Endometrium (tissue), 2 donors: ENCODE results near the gene TRAF1.

Experiments
- FAIRE-seq: peaks from 2 replicates; lab custom pipeline; 2012; peaks lifted over from hg19 to GRCh38; lab: Jason Lieb, UNC
- donor health status: control.
- donor health status: control.

The TRAF1 gene

GRCh38 chr9:120869360-120869687 lies 57.3 kb downstream of the TRAF1 start:
- no peak for FAIRE-seq

- no peak for FAIRE-seq
Measured at GRCh38 chr9:120868676-120869359, 57.8 kb downstream of the TRAF1 start.

DNA sequence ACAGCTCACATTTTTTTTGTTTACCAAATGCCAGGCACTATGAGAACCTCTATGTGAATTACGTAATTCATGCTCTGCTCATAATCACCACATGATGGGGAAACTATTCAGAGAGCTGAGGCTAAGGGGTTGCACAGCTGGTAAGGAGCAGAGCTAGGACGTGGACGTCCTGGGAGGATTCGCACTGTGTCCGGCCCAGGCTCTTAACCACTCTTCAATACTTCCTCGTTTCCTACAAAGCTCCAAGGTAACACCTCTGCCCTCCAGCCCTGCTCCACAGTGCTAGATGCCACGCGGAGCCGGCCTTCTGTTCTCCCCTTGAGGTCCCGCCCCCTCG lies 58.3 kb downstream of the TRAF1 start:
- no peak for FAIRE-seq

DNA sequence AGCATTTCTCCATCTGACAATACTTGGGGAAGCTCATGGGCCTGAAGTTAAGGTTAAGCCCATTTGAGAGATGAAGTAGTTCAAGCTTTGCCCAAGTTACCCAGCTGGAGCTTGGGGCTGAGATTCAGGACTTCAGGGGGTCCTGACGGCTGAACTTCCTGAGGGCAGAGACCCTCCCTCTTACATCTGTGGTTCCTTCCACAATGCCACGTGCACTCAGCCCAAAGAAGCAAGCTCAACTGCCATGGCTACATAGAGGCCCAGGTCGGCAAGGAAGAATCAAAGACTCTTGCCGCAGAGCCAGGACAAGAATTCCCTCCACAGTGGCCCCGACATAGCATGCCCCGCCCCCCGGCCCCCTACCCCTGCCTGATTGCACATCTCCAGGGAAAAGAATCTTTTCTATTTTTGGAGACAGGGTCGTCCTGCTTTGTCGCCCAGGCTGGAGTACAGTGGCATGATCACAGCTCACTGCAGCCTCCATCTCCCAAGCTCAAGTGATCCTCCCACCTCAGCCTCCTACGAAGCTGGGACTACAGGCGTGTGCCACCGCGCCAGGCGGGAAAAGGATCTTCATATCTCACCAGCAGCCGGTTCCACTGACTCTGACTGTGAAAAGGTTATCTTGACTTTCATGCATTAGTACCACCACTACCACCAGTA lies 58.8 kb downstream of the TRAF1 start:
- no peak for FAIRE-seq

DNA sequence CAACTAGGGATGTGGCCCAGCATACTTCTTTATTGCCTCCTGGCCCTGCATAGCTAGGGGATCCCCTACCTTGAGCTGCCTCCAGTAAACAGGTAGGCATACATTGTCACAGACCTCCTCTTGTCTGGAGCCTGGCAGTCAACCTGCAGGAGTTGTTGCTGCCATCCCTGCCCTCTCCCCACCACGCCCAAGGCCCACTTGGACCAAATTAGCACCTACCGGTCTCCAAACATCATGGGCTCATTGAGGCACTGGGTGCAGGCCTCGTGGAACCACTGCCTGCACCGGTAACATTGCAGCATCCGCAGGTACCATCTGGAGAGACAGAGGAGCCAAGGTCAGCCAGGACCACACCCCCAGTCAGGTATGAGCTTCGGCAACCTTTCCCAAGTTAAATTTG lies 59.9 kb downstream of the TRAF1 start:
- no peak for FAIRE-seq

- FAIRE-seq = no peak
Measured at GRCh38 chr9:120865809-120866208, 60.8 kb downstream of the TRAF1 start.

DNA sequence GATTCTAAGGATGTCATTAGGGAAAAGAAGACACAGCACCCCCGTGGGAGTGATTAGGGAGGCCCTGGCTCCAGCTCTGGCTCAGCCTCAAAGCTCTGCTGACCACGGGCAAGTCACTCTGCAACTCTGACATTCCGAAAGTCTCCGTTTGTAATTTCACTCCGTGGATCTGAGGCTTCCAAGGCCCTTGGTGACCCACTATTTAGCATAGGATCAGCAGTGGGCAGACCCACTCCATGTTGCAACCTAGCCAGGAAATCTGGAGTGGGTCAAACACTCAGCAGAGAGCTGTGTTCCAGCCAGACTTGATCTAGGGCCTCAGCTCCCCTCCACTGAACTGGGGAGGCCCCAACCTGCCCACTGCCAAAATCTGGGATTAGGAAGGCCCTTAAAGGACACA lies 61.4 kb downstream of the TRAF1 start:
- no peak for FAIRE-seq

DNA sequence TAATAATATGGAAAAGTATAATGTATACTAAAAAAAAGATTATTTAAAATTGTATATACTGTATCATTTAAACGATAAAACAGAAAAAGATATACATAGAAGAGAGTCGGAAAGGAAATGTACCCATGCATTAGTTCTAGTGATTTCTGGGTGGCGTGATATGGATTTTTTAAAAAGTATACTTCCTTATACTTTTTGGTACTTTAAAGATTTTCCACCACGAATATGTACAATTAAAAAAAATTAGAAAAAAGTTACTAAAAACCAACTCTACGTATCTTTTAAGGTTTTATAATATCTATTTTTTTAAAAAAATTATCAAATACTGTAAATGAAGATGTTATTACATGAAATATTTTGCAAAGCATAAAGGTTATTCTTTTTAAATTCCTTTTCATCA lies 61.9 kb downstream of the TRAF1 start:
- FAIRE-seq = no peak

- no peak for FAIRE-seq
Measured at GRCh38 chr9:120863833-120864232, 62.8 kb downstream of the TRAF1 start.

DNA sequence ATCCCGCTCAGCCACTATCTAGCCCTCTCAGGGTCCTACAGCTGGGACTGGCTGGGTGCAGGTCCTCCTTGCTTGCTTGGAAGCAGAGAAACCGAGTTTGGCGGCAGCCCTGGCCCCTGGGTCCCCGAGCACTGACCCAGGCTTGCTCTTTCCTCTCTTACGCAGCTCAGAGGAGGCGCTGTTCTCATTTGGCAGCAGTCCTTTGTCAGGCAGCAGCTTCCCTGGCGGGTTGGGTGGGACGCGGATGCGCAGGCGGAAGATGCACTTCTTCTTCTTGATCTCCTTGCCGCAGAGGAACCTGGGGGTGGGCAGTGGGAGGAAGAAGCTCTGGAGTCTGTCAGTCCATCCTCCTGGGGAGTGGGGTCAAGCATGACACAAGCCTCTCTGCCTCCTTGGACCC lies 64.1 kb downstream of the TRAF1 start:
- FAIRE-seq = no peak

DNA sequence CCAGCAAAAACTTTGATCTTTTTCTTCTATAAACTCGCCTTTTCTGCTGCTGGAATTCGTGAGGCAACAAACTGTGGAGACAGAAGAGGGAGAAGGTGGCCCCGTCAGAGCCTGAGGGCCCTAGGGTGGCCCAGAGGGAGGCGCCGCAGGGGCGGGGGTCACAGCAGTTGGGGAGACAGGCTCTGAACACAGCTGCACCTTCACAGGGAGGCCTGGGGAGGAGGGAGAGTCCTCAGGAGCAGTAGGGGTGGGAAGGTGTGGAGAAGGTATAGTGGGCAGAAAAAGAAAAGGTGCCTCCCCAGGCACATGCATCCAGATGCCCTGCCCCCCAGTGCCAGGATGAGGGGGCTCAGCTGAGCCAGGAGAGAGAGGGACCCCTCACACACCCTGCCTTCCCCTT lies 64.7 kb downstream of the TRAF1 start:
- no peak for FAIRE-seq

DNA sequence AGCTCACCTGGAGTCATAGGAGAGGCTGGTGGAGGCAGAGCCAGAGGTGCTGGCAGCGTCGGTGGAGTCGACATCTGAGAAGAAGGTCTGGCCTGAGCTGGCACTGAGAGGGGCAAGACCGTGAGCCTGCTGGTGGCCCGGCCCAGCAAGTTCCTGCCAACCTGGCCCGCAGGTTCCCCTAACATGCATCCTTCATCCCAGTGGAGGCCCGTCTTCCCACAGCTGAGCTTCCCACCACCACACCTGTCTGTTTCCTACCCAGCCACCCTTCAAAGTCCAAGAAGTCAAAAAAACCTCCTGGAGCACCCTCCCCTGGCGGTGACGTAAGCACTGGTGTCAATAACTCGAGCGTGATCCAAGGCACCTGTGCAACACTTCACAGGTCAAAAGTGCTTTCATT lies 66.5 kb downstream of the TRAF1 start:
- no peak for FAIRE-seq

DNA sequence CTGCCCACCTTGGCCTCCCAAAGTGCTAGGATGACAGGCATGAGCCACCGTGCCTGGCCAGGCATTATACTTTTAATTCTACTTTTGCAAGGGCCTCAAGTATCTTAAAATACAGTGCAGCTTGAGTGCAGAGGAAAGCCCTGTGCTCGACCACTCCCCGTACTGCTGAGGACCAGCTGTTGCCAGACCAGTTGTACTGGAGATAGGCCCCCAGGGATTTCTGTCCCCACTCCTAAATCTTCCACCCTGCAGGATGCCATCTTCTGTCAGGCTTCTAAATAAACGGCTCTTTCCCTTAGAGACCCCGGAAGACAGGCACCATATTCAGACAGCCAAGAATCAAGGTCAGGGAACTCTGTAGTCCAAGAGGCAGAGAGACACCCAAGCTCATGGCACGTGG lies 67.2 kb downstream of the TRAF1 start:
- FAIRE-seq = no peak

DNA sequence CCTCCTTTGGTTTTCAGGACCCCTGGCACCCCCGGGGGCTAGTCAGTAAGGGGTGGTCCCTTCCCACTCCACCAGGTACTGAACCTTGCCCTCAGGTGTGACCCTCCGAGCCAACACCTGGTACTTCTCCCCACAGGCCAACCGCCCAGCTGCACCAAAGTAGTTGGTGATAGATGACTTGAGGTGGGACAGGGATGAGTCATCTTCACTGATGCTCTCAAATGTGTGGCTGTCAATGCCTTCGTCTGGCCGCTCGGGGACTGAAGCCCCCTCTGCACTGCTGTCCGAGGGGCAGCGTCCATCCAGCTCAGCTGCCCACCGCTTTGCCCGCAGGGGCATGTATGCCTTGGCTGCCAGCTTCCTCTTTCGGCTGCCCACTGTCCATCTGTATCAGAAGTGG lies 68.7 kb downstream of the TRAF1 start:
- FAIRE-seq = no peak

GRCh38 chr9:120857481-120857880 lies 69.1 kb downstream of the TRAF1 start:
- no peak for FAIRE-seq

- no peak for FAIRE-seq
Measured at GRCh38 chr9:120856700-120857099, 69.9 kb downstream of the TRAF1 start.

GRCh38 chr9:120855827-120856670 lies 70.5 kb downstream of the TRAF1 start:
- FAIRE-seq = no peak

GRCh38 chr9:120854596-120855327 lies 71.8 kb downstream of the TRAF1 start:
- no peak for FAIRE-seq

DNA sequence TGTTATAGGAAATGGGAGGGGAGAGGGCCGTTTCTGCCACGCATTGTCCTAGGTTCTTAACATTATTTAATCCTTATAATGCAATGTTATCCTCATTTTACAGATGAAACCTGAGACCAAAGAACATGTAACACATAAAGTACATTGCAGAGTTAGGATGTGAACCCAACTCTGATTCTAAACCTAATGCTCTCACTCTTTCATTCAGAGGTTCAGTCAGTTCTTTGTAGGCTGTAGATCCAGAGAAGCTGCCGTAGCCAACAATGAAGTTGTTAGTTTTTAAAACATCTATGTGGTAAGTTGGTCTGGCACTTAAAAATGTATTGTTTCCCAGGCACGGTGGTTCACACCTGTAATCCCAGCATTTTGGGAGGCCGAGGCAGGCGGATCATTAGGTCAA lies 73.4 kb downstream of the TRAF1 start:
- no peak for FAIRE-seq
